GM12878 (cell line): ENCODE measurements around the gene INTS13. TPM values are rescaled to one million over a fixed set of nuclear protein-coding genes. Genes with fewer than 3 reads are reported as not detected.

Source experiments
- ATAC-seq: fragments of 200-7000 bp; cut with Tn5 transposase; 3 replicates; pipeline ENCODE4 v1.9.1; 2020; ENCODE audit warnings: mild to moderate bottlenecking, moderate library complexity
- BruUV-seq: library from RNA; stranded (reverse); fragments of 400-500 nt; replicated peaks from 2 replicates; lab custom pipeline; 2021; lab: Mats Ljungman, UMichigan
- CTCF ChIA-PET: fragments of 300-600 bp; sonication (Branson Sonifier 250); formaldehyde crosslinking; extraction: SDS; loops from one replicate; lab custom pipeline; 2021; ENCODE audit warnings: inconsistent platforms; lab: Yijun Ruan, JAX
- POLR2A ChIA-PET: fragments of 350-600 bp; formaldehyde crosslinking; extraction: SDS; loops from one replicate; lab custom pipeline; 2021; ENCODE audit warnings: inconsistent platforms; lab: Charles Lee
- RAD21 ChIA-PET: fragments of 300-600 bp; sonication (Branson Sonifier 250); formaldehyde crosslinking; loops from one replicate; lab custom pipeline; 2023; ENCODE audit warnings: antibody characterized with exemption; ENCODE audit not compliant: unreplicated experiment; lab: Charles Lee
- SMC1A ChIA-PET: fragments of 300-600 bp; sonication (Branson Sonifier 250); formaldehyde crosslinking; loops from one replicate; lab custom pipeline; 2023; ENCODE audit not compliant: unreplicated experiment, uncharacterized antibody; lab: Charles Lee
- DNase-seq: peaks from one replicate; pipeline ENCODE4 v3.0.0-alpha.2; 2011; ENCODE audit warnings: low read depth, low spot score
- FAIRE-seq: peaks from 3 replicates; lab custom pipeline; 2011; peaks lifted over from hg19 to GRCh38; lab: Jason Lieb, UNC
- H2AFZ ChIP-seq: 2 replicates; pipeline ENCODE4 v1.6.0; 2011; ENCODE audit warnings: low read depth, low read length, control low read depth; ENCODE audit not compliant: control insufficient read depth
- H3K27ac ChIP-seq: 2 replicates; pipeline ENCODE4 v1.5.1; 2011; ENCODE audit warnings: control low read depth; ENCODE audit not compliant: control insufficient read depth, insufficient read depth
- H3K27me3 ChIP-seq, 2 experiments: replicated peaks in 1 of 2; 2 replicates each; pipeline versions ENCODE4 v1.6.0 to v1.6.1; 2011; ENCODE audit warnings: low read length in 1 of 2; ENCODE audit not compliant: control insufficient read depth in 2 of 2, insufficient read depth in 2 of 2
- H3K36me3 ChIP-seq, 2 experiments: 2 replicates each; pipeline ENCODE4 v1.5.1; 2011; ENCODE audit warnings: low read length in 1 of 2; ENCODE audit not compliant: control insufficient read depth in 2 of 2, insufficient read depth in 2 of 2
- H3K4me1 ChIP-seq: 2 replicates; pipeline ENCODE4 v1.6.1; 2011; ENCODE audit warnings: mild to moderate bottlenecking, low read length, moderate library complexity, mixed read lengths; ENCODE audit not compliant: control insufficient read depth, insufficient read depth
- H3K4me2 ChIP-seq: 2 replicates; pipeline ENCODE4 v1.6.0; 2011; ENCODE audit warnings: control low read depth; ENCODE audit not compliant: control insufficient read depth, insufficient read depth
- H3K4me3 ChIP-seq: fragments of 200-600 bp; sonication (generic); 2 replicates; pipeline ENCODE4 v1.5.1; 2016
- H3K79me2 ChIP-seq: 2 replicates; pipeline ENCODE4 v1.6.0; 2011; ENCODE audit warnings: low read length; ENCODE audit not compliant: control insufficient read depth, insufficient read depth
- H3K9ac ChIP-seq: 2 replicates; pipeline ENCODE4 v1.8.0; 2011; ENCODE audit warnings: low read length, control low read depth, mixed read lengths; ENCODE audit not compliant: control insufficient read depth, insufficient read depth
- H3K9me3 ChIP-seq: replicated peaks from 3 replicates; pipeline ENCODE4 v1.5.1; 2011; ENCODE audit warnings: mild to moderate bottlenecking, low read length; ENCODE audit not compliant: control insufficient read depth, insufficient read depth
- H4K20me1 ChIP-seq: 2 replicates; pipeline ENCODE4 v1.6.0; 2011; ENCODE audit not compliant: control insufficient read depth, insufficient read depth
- BACH1 ChIP-seq: fragments of 450-650 bp; IDR thresholded peaks from 2 replicates; pipeline ENCODE4 v1.6.1; 2017; ENCODE audit warnings: mild to moderate bottlenecking, borderline replicate concordance
- BCLAF1 ChIP-seq: fragments of 450-650 bp; IDR thresholded peaks from 2 replicates; pipeline ENCODE4 v1.6.1; 2017; ENCODE audit warnings: antibody characterized with exemption, mild to moderate bottlenecking, moderate library complexity
- IKZF2 ChIP-seq, 2 experiments: fragments of 450-650 bp; IDR thresholded peaks; 2 replicates each; pipeline ENCODE4 v1.6.1; 2017; ENCODE audit warnings: mild to moderate bottlenecking in 2 of 2, moderate library complexity in 2 of 2
- NFIC ChIP-seq: IDR thresholded peaks from 2 replicates; pipeline ENCODE4 v1.6.1; 2012; ENCODE audit warnings: low read depth, mild to moderate bottlenecking, inconsistent platforms, low read length, moderate library complexity
- NR2C2 ChIP-seq: IDR thresholded peaks from 2 replicates; pipeline ENCODE4 v1.6.1; 2011; ENCODE audit warnings: borderline replicate concordance, low read depth; ENCODE audit not compliant: control insufficient read depth, insufficient read length
- NRF1 ChIP-seq: conservative IDR thresholded peaks from 2 replicates; pipeline ENCODE4 v1.6.1; 2011; ENCODE audit warnings: mild to moderate bottlenecking, low read depth, low read length, improper control_type of control experiment
- SUZ12 ChIP-seq: fragments of 200-600 bp; sonication (generic); IDR thresholded peaks from one replicate; pipeline ENCODE4 v1.6.1; 2018; ENCODE audit warnings: antibody characterized with exemption, mild to moderate bottlenecking; ENCODE audit not compliant: unreplicated experiment
- YY1 ChIP-seq: IDR thresholded peaks from 2 replicates; pipeline ENCODE4 v1.6.1; 2011; ENCODE audit warnings: low read depth, mild to moderate bottlenecking, low read length
- ZNF24 ChIP-seq: fragments of 450-650 bp; IDR thresholded peaks from 2 replicates; pipeline ENCODE4 v1.6.1; 2017; ENCODE audit warnings: antibody characterized with exemption, mild to moderate bottlenecking
- WGBS: methylation state at CpG from one replicate; pipeline ENCODE4 v1.1.6; 2016; ENCODE audit warnings: low lambda C conversion rate; ENCODE audit not compliant: insufficient replicate concordance, insufficient coverage; ENCODE audit errors: missing lambda C conversion rate; 5-methylcytosine and 5-hydroxymethylcytosine counted together
- in situ Hi-C: fragments of 300-500 bp; cut with MboI; formaldehyde crosslinking; loops from 9 replicates; pipeline ENCODE4 v1.14.3; 2018; ENCODE audit warnings: mixed read lengths
- intact Hi-C: fragments of 100-400 bp; cut with micrococcal nuclease; formaldehyde crosslinking; loops from one replicate; pipeline ENCODE4 v1.14.2; 2022; ENCODE audit not compliant: unreplicated experiment
- polyA plus RNA-seq, 11 experiments: library from polyadenylated mRNA; depleted of rRNA in 4 of 11; unstranded in 6 of 11; stranded (reverse) in 5 of 11; fragments of >200 nt; fragmentation: Nextera tagmentation in 4 of 11; fragmentation: Illumina TruSeq in 1 of 11; extraction: Ambion mirVana in 4 of 11; extraction: Trizol in 1 of 11; gene quantifications; 1 replicate in 1 of 11; 2 replicates in 10 of 11; pipeline versions ENCODE4 v1.2.1 to v1.2.3, GENCODE V29; 2011 to 2016; ENCODE audit warnings: inconsistent platforms in 2 of 11, missing spikeins in 2 of 11, low read depth in 1 of 11
- total RNA-seq, 4 experiments: library from RNA; depleted of rRNA in 3 of 4; stranded (reverse); fragments of >200 nt in 3 of 4; fragmentation: Illumina TruSeq in 1 of 4; extraction: Trizol in 1 of 4; gene quantifications; 2 replicates each; pipeline versions ENCODE4 v1.2.1 to v1.2.3, GENCODE V29; 2013 to 2021
- TF ChIP-seq, protein P1 (sequence below): IDR thresholded peaks from 2 replicates; pipeline ENCODE4 v1.6.1; 2012; ENCODE audit warnings: low read length, inconsistent platforms
- TF ChIP-seq, protein P2 (sequence below): fragments of 450-650 bp; IDR thresholded peaks from 2 replicates; pipeline ENCODE4 v1.6.1; 2017; ENCODE audit warnings: mild to moderate bottlenecking, moderate library complexity

Gene INTS13
- total and polyA plus RNA-seq, 10 of the 15 experiments (the other 5 are each of a cell fraction or from before 2014, with no cell fraction given) = 33.4 to 72.0 (median 59.9) TPM

- no peak for TF ChIP-seq BCLAF1
- TF ChIP-seq, protein P1, sequence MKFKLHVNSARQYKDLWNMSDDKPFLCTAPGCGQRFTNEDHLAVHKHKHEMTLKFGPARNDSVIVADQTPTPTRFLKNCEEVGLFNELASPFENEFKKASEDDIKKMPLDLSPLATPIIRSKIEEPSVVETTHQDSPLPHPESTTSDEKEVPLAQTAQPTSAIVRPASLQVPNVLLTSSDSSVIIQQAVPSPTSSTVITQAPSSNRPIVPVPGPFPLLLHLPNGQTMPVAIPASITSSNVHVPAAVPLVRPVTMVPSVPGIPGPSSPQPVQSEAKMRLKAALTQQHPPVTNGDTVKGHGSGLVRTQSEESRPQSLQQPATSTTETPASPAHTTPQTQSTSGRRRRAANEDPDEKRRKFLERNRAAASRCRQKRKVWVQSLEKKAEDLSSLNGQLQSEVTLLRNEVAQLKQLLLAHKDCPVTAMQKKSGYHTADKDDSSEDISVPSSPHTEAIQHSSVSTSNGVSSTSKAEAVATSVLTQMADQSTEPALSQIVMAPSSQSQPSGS = no peak
These were observed 67.8 kb downstream of the INTS13 start (continued) for GRCh38 chr12:26869908-26870459.

DNA sequence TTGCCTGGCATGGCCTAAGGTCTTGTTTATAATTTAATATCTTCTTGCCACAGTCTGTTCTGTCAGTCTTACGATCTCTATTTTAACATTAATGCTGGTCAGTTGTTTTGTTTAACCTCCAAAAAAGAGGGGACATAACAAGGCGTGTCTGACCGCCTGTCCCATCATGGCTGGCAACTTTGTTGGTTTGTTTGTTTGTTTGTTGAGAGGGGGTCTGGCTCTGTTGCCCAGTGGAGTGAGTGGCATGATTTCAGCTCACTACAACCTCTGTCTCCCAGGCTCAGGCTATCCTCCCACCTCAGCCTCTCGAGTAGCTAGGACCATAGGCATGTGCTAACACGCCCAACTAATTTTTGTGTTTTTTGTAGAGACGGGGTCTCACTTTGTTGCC lies 68.7 kb downstream of the INTS13 start:
- in situ Hi-C loops = no loop called here
- RAD21 ChIA-PET = interaction anchor here (1.1 to 5.3 kb wide), 6 partner anchors 10 to 36 kb away, joined by 3 to 36 read pairs (median 6); partner anchors contain the start of gene ITPR2
- H3K4me2 ChIP-seq = no peak overlapping the region
- intact Hi-C loops = no loop called here
- 90% methylated on average over 6 of the region's 6 CpGs for WGBS
- no peak overlapping the region for H3K27ac ChIP-seq
- H3K36me3 ChIP-seq = no peaks in the 10 kb centered on the region
- H4K20me1 ChIP-seq = no peaks in the 10 kb centered on the region
- DNase-seq (no peak), FAIRE-seq (no peak), ATAC-seq (no peak)
- H3K79me2 ChIP-seq = no peaks in the 10 kb centered on the region
- H3K9me3 ChIP-seq = no peaks in the 10 kb centered on the region
- H3K4me3 ChIP-seq = no peak overlapping the region
- no peaks in the 10 kb centered on the region for H3K27me3 ChIP-seq
- no TSS peak for BruUV-seq
- POLR2A ChIA-PET = interaction anchor here (1.0 to 2.2 kb wide), 6 partner anchors 8 to 686 kb away, joined by 3 to 8 read pairs (median 3); partner anchors contain the start of gene ITPR2
- H3K4me1 ChIP-seq = peaks cover 41% of the 10 kb centered on the region
- no peak overlapping the region for H2AFZ ChIP-seq
- SMC1A ChIA-PET = interaction anchor here (1.1 to 9.4 kb wide), 6 partner anchors 8 to 21 kb away, joined by 3 to 105 read pairs (median 10); no protein-coding TSS in a partner anchor
- CTCF ChIA-PET = interaction anchor here (0.7 to 10.1 kb wide), 7 partner anchors 7 to 39 kb away, joined by 3 to 95 read pairs (median 9); no protein-coding TSS in a partner anchor
- no peak overlapping the region for H3K9ac ChIP-seq
- TF ChIP-seq NRF1 = no peak
- no peak for TF ChIP-seq NR2C2
- TF ChIP-seq NFIC = no peak
- TF ChIP-seq, protein P2, sequence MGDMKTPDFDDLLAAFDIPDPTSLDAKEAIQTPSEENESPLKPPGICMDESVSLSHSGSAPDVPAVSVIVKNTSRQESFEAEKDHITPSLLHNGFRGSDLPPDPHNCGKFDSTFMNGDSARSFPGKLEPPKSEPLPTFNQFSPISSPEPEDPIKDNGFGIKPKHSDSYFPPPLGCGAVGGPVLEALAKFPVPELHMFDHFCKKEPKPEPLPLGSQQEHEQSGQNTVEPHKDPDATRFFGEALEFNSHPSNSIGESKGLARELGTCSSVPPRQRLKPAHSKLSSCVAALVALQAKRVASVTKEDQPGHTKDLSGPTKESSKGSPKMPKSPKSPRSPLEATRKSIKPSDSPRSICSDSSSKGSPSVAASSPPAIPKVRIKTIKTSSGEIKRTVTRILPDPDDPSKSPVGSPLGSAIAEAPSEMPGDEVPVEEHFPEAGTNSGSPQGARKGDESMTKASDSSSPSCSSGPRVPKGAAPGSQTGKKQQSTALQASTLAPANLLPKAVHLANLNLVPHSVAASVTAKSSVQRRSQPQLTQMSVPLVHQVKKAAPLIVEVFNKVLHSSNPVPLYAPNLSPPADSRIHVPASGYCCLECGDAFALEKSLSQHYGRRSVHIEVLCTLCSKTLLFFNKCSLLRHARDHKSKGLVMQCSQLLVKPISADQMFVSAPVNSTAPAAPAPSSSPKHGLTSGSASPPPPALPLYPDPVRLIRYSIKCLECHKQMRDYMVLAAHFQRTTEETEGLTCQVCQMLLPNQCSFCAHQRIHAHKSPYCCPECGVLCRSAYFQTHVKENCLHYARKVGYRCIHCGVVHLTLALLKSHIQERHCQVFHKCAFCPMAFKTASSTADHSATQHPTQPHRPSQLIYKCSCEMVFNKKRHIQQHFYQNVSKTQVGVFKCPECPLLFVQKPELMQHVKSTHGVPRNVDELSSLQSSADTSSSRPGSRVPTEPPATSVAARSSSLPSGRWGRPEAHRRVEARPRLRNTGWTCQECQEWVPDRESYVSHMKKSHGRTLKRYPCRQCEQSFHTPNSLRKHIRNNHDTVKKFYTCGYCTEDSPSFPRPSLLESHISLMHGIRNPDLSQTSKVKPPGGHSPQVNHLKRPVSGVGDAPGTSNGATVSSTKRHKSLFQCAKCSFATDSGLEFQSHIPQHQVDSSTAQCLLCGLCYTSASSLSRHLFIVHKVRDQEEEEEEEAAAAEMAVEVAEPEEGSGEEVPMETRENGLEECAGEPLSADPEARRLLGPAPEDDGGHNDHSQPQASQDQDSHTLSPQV = no peak
- no peak for TF ChIP-seq SUZ12
- TF ChIP-seq BACH1 = no peak
- TF ChIP-seq YY1 = no peak
- no peak for TF ChIP-seq ZNF24
- TF ChIP-seq IKZF2 (IDR thresholded peaks at IDR 0.05) = no peak
